Tibial nerve (tissue), 4 donors: Measurements from ENCODE around the gene HNF4A. TPM values are rescaled to one million over a fixed set of nuclear protein-coding genes. Genes with fewer than 3 reads are reported as not detected.

Source experiments
- DNase-seq, 2 donors: peaks; one replicate each; pipeline ENCODE4 v3.0.0-alpha.2; 2019; ENCODE audit warnings: low spot score in 2 of 2
- H3K27ac ChIP-seq, 4 donors: fragments of 200-600 bp; sonication (generic) in 3 of 4; one replicate each; pipeline ENCODE4 v1.5.1; 2017 to 2019; ENCODE audit warnings: mild to moderate bottlenecking in 1 of 4
- H3K27me3 ChIP-seq, 2 donors: fragments of 200-600 bp; sonication (generic) in 1 of 2; one replicate each; pipeline versions ENCODE4 v1.5.1 to v1.6.0; 2017 to 2019
- H3K36me3 ChIP-seq, 3 donors: fragments of 200-600 bp; sonication (generic); one replicate each; pipeline ENCODE4 v1.5.1; 2018 to 2019
- H3K4me1 ChIP-seq, 4 donors: fragments of 200-600 bp; sonication (generic) in 3 of 4; one replicate each; pipeline ENCODE4 v1.5.1; 2017 to 2019
- H3K4me3 ChIP-seq, 4 donors: fragments of 200-600 bp; sonication (generic) in 3 of 4; one replicate each; pipeline ENCODE4 v1.5.1; 2017 to 2019; ENCODE audit warnings: mild to moderate bottlenecking in 1 of 4, moderate library complexity in 1 of 4
- H3K9me3 ChIP-seq, 4 donors: fragments of 200-600 bp; sonication (generic) in 3 of 4; one replicate each; pipeline ENCODE4 v1.5.1; 2017 to 2019
- CTCF ChIP-seq, 5 experiments: fragments of 200-600 bp in 3 of 5; fragments of 450-650 bp in 2 of 5; sonication (generic) in 3 of 5; IDR thresholded peaks; one replicate each; pipeline ENCODE4 v1.5.1; 2016 to 2019; ENCODE audit warnings: antibody characterized with exemption in 5 of 5, mild to moderate bottlenecking in 3 of 5, moderate library complexity in 2 of 5
- EP300 ChIP-seq, 2 donors: sonication (generic); formaldehyde crosslinking; IDR thresholded peaks; one replicate each; pipeline ENCODE4 v1.6.1; 2017; ENCODE audit warnings: antibody characterized with exemption in 2 of 2, mild to moderate bottlenecking in 1 of 2
- POLR2A ChIP-seq, 2 donors: fragments of 450-650 bp; IDR thresholded peaks; one replicate each; pipeline ENCODE4 v1.6.1; 2017; ENCODE audit warnings: antibody characterized with exemption in 2 of 2, mild to moderate bottlenecking in 2 of 2, moderate library complexity in 2 of 2
- WGBS, 2 donors: methylation state at CpG; one replicate each; pipeline ENCODE4 v1.1.5; 2018; 5-methylcytosine and 5-hydroxymethylcytosine counted together
- total RNA-seq, 4 donors: library from RNA; depleted of rRNA; stranded (reverse); fragments of >200 nt; gene quantifications; one replicate each; pipeline ENCODE4 v1.1.0, GENCODE V29; 2016

HNF4A gene
- total RNA-seq, 4 donors from 2014 or later = not detected

- 85% methylated on average over 10 of the region's 10 CpGs for WGBS, 2 donors
- Histone ChIP-seq H3K36me3 (no peaks in the 10 kb centered on the region), H3K4me1 (no peaks in the 10 kb centered on the region), H3K9me3 (no peaks in the 10 kb centered on the region), H3K27me3 (peaks cover 0 to 12% of the 10 kb centered on the region in 2 donors), H3K27ac (no peak overlapping the region), H3K4me3 (no peak overlapping the region)
- DNase-seq = no peak
- TF ChIP-seq CTCF (IDR thresholded peaks at IDR 0.05) = no peak
- TF ChIP-seq POLR2A (IDR thresholded peaks at IDR 0.05) = no peak
- no peak for TF ChIP-seq EP300 (IDR thresholded peaks at IDR 0.05)
These were observed 71.6 kb downstream of the HNF4A start for GRCh38 chr20:44426879-44427790.

GRCh38 chr20:44427804-44428173 is 72.3 kb downstream of the HNF4A start:
- Histone ChIP-seq H3K4me1 (no peaks in the 10 kb centered on the region), H3K36me3 (no peaks in the 10 kb centered on the region), H3K9me3 (no peaks in the 10 kb centered on the region), H3K27ac (no peak overlapping the region), H3K4me3 (no peak overlapping the region), H3K27me3 (peaks cover 0 to 10% of the 10 kb centered on the region in 2 donors)
- no peak for DNase-seq
- TF ChIP-seq CTCF (IDR thresholded peaks at IDR 0.05) = no peak
- no peak for TF ChIP-seq EP300 (IDR thresholded peaks at IDR 0.05)
- 83 to 88% methylated on average over 3 of the region's 3 CpGs for WGBS, 2 donors

GRCh38 chr20:44428174-44429016 is 72.9 kb downstream of the HNF4A start:
- no peak for TF ChIP-seq CTCF (IDR thresholded peaks at IDR 0.05)
- TF ChIP-seq POLR2A (IDR thresholded peaks at IDR 0.05) = no peak
- H3K4me3 ChIP-seq = no peak overlapping the region
- no peak overlapping the region for H3K27ac ChIP-seq
- H3K36me3 ChIP-seq = no peaks in the 10 kb centered on the region
- H3K4me1 ChIP-seq = no peaks in the 10 kb centered on the region
- H3K27me3 ChIP-seq = peaks cover 0 to 6% of the 10 kb centered on the region in 2 donors
- H3K9me3 ChIP-seq = no peaks in the 10 kb centered on the region
- WGBS, 2 donors = 86 to 92% methylated on average over 8 of the region's 8 CpGs
- DNase-seq = no peak

GRCh38 chr20:44429017-44429339 is 73.5 kb downstream of the HNF4A start:
- WGBS, 2 donors = 75 to 93% methylated on average over 2 of the region's 2 CpGs
- Histone ChIP-seq H3K36me3 (no peaks in the 10 kb centered on the region), H3K9me3 (no peaks in the 10 kb centered on the region), H3K4me1 (no peaks in the 10 kb centered on the region), H3K27ac (no peak overlapping the region), H3K27me3 (peaks cover 0 to 6% of the 10 kb centered on the region in 2 donors), H3K4me3 (no peak overlapping the region)
- DNase-seq = no peak
- TF ChIP-seq CTCF (IDR thresholded peaks at IDR 0.05) (no peak), EP300 (IDR thresholded peaks at IDR 0.05) (no peak), POLR2A (IDR thresholded peaks at IDR 0.05) (no peak)
